Lower leg skin (tissue), 3 donors: Measurements from ENCODE around the gene ADAMTSL1.

Source experiments
- POLR2A ChIP-seq, 2 donors: fragments of 450-650 bp; IDR thresholded peaks; one replicate each; pipeline ENCODE4 v1.6.1; 2016 to 2017; ENCODE audit warnings: antibody characterized with exemption in 2 of 2, mild to moderate bottlenecking in 1 of 2, moderate library complexity in 1 of 2
- TF ChIP-seq, protein P1 (sequence below), 3 donors: fragments of 450-650 bp; IDR thresholded peaks; one replicate each; pipeline ENCODE4 v1.5.1; 2016; ENCODE audit warnings: antibody characterized with exemption in 3 of 3, mild to moderate bottlenecking in 3 of 3, moderate library complexity in 2 of 3

DNA sequence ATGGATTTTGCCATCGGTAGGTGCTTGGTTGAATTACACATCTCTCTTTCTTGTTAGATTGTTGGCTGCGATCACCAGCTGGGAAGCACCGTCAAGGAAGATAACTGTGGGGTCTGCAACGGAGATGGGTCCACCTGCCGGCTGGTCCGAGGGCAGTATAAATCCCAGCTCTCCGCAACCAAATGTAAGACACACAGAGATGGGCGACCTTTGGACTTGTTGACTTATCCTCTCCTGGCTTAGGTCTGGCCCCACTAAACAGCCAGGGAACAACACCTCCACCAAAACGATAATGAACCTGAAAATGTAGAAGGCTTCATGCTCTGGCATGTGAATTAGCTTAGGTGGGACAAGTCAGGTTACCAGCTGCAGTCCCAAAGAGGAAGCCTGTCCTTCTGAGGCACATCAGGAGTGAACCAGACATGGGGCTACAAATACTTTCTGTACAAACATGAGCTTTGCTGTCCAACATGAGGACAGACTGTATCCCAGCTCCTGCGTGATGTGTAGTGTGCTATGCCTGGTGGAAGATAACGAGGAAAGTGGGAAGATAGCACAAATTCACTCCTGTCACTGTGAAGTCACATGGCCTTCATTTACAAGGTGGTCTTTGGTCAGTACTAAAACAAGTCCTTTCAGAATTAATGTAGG is 148.4 kb downstream of the ADAMTSL1 start:
- TF ChIP-seq, protein P1, sequence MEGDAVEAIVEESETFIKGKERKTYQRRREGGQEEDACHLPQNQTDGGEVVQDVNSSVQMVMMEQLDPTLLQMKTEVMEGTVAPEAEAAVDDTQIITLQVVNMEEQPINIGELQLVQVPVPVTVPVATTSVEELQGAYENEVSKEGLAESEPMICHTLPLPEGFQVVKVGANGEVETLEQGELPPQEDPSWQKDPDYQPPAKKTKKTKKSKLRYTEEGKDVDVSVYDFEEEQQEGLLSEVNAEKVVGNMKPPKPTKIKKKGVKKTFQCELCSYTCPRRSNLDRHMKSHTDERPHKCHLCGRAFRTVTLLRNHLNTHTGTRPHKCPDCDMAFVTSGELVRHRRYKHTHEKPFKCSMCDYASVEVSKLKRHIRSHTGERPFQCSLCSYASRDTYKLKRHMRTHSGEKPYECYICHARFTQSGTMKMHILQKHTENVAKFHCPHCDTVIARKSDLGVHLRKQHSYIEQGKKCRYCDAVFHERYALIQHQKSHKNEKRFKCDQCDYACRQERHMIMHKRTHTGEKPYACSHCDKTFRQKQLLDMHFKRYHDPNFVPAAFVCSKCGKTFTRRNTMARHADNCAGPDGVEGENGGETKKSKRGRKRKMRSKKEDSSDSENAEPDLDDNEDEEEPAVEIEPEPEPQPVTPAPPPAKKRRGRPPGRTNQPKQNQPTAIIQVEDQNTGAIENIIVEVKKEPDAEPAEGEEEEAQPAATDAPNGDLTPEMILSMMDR (IDR thresholded peaks at IDR 0.05): no peak
- TF ChIP-seq POLR2A (IDR thresholded peaks at IDR 0.05): no peak
